ENCODE data around the gene ACSL1.

- TF ChIP-seq CTCF (IDR thresholded peaks at IDR 0.05; ENCODE audit: poor library complexity, severe bottlenecking) (no peak), EZH2 (IDR thresholded peaks at IDR 0.05; ENCODE audit: borderline replicate concordance, insufficient read depth, low read length, poor library complexity, severe bottlenecking) (no peak), REST (IDR thresholded peaks at IDR 0.05; ENCODE audit: borderline replicate concordance) (no peak), POLR2AphosphoS5 (IDR thresholded peaks at IDR 0.05) (no peak)
Measured at GRCh38 chr4:184849185-184849584, 23.4 kb upstream of the ACSL1 start.
